Neural cell (in vitro differentiated cells): ENCODE results near the gene BANF1.

Experiments
- EP300 ChIP-seq: fragments of 450-650 bp; conservative IDR thresholded peaks from 2 replicates; pipeline ENCODE4 v1.6.1; 2014; ENCODE audit warnings: antibody characterized with exemption, mild to moderate bottlenecking, moderate library complexity; ENCODE audit not compliant: poor library complexity, severe bottlenecking
- EZH2 ChIP-seq: fragments of 200-600, 300-800 bp; shearing (Covaris generic), sonication (generic); IDR thresholded peaks from 2 replicates; pipeline ENCODE4 v1.6.1; 2014; ENCODE audit warnings: antibody characterized with exemption, low read length, borderline replicate concordance, mild to moderate bottlenecking; ENCODE audit not compliant: insufficient read depth, poor library complexity, severe bottlenecking
- MXI1 ChIP-seq: fragments of 450-650 bp; conservative IDR thresholded peaks from 2 replicates; pipeline ENCODE4 v1.6.1; 2014; ENCODE audit warnings: antibody characterized with exemption, mild to moderate bottlenecking; ENCODE audit not compliant: poor library complexity, severe bottlenecking
- POLR2AphosphoS5 ChIP-seq: IDR thresholded peaks from 2 replicates; pipeline ENCODE4 v1.6.1; 2012
- RAD21 ChIP-seq: fragments of 450-650 bp; conservative IDR thresholded peaks from 2 replicates; pipeline ENCODE4 v1.6.1; 2014; ENCODE audit warnings: antibody characterized with exemption, mild to moderate bottlenecking, moderate library complexity
- TAF1 ChIP-seq: IDR thresholded peaks from 2 replicates; pipeline ENCODE4 v1.6.1; 2012; ENCODE audit warnings: low read depth
- TF ChIP-seq, protein P1 (sequence below): fragments of 450-650 bp; IDR thresholded peaks from 2 replicates; pipeline ENCODE4 v1.5.1; 2014; ENCODE audit warnings: antibody characterized with exemption, mild to moderate bottlenecking, moderate library complexity; ENCODE audit not compliant: poor library complexity, severe bottlenecking
- TF ChIP-seq, protein P2 (sequence below): IDR thresholded peaks from 2 replicates; pipeline ENCODE4 v1.6.1; 2012; ENCODE audit warnings: borderline replicate concordance

DNA sequence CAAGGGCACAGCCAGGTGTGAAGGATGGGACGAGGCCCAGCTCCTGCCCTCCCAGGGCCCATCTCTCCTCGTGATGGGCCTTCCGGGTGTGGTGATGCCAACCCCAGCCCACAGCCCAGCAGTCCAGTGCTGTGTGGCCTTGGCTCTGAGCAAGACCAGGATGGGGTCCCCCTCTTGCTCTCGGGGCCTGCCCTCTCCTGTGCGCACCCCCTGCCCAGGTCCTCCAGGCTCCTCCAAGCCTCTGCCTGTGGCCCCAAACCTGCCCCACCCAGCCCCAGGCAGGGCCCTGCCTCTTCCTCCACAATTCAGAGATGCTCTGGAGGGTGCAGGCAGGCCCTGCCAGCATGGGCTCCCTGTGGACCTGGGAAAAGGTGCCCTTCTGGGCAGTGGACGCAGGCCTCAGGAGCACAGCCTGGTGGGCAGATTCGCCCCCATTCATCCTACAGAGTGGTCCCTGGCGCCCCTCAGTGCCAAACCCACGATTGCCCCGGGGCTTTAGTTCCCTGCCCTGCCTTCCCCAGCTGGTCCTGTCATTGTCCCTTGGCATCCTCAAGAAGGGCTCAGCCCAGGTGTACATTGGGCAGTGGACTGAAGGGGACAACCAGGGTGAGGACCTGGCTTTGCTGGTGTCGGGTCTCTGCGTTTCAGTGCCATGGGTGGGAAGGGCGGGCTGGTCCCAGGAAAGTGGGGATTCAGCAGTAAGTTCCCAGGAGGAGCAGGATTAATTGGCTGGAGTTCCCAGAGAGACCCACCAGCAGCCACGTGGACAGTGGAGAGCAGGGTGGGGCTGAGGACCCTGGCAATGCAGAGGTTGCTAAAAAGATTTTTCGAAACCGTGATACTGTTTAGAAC, 20.1 kb upstream of the BANF1 start:
- TF ChIP-seq EP300 (no peak), MXI1 (no peak), POLR2AphosphoS5 (no peak), TAF1 (no peak), RAD21 (no peak), EZH2 (no peak)
- TF ChIP-seq, protein P1, sequence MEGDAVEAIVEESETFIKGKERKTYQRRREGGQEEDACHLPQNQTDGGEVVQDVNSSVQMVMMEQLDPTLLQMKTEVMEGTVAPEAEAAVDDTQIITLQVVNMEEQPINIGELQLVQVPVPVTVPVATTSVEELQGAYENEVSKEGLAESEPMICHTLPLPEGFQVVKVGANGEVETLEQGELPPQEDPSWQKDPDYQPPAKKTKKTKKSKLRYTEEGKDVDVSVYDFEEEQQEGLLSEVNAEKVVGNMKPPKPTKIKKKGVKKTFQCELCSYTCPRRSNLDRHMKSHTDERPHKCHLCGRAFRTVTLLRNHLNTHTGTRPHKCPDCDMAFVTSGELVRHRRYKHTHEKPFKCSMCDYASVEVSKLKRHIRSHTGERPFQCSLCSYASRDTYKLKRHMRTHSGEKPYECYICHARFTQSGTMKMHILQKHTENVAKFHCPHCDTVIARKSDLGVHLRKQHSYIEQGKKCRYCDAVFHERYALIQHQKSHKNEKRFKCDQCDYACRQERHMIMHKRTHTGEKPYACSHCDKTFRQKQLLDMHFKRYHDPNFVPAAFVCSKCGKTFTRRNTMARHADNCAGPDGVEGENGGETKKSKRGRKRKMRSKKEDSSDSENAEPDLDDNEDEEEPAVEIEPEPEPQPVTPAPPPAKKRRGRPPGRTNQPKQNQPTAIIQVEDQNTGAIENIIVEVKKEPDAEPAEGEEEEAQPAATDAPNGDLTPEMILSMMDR: no peak
- TF ChIP-seq, protein P2, sequence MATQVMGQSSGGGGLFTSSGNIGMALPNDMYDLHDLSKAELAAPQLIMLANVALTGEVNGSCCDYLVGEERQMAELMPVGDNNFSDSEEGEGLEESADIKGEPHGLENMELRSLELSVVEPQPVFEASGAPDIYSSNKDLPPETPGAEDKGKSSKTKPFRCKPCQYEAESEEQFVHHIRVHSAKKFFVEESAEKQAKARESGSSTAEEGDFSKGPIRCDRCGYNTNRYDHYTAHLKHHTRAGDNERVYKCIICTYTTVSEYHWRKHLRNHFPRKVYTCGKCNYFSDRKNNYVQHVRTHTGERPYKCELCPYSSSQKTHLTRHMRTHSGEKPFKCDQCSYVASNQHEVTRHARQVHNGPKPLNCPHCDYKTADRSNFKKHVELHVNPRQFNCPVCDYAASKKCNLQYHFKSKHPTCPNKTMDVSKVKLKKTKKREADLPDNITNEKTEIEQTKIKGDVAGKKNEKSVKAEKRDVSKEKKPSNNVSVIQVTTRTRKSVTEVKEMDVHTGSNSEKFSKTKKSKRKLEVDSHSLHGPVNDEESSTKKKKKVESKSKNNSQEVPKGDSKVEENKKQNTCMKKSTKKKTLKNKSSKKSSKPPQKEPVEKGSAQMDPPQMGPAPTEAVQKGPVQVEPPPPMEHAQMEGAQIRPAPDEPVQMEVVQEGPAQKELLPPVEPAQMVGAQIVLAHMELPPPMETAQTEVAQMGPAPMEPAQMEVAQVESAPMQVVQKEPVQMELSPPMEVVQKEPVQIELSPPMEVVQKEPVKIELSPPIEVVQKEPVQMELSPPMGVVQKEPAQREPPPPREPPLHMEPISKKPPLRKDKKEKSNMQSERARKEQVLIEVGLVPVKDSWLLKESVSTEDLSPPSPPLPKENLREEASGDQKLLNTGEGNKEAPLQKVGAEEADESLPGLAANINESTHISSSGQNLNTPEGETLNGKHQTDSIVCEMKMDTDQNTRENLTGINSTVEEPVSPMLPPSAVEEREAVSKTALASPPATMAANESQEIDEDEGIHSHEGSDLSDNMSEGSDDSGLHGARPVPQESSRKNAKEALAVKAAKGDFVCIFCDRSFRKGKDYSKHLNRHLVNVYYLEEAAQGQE: no peak
